ENCODE data around the gene CHRNA4.
"Not testable (repeated sequence)": the region's sequence is repeated elsewhere in the genome, so short reads cannot be mapped to it uniquely, and the experiment has no call there.

Gene CHRNA4

DNA sequence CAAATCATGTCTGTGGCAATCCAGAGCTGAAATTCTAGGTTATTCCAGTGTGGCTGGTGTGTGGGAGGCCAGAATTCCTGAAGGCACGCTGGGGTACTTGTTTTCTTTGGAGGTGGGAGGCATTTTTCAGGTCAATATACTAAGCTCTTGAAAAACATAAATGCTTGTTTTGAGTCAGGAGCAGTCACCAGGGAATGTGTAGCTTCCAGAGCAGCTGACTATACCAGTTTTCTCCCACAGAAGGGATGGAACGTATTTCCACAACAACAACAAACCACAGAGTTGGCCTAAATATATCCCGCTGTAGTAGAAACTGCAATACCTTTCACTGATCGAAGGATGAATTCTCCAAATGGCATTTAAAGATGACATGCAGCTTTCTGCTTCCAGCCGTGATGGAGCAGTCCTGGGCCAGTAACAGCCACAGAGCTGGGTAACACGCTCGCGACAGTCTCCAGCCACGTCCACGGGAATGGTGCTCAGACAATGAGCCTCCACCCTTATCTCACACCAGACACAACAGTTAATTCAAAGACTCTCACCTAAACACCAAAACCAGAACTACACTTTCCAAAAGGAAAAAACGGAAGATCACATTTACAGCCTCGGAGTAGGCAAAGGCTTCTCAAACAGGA lies 23.2 kb downstream of the CHRNA4 start:
- TF ChIP-seq, protein P1, sequence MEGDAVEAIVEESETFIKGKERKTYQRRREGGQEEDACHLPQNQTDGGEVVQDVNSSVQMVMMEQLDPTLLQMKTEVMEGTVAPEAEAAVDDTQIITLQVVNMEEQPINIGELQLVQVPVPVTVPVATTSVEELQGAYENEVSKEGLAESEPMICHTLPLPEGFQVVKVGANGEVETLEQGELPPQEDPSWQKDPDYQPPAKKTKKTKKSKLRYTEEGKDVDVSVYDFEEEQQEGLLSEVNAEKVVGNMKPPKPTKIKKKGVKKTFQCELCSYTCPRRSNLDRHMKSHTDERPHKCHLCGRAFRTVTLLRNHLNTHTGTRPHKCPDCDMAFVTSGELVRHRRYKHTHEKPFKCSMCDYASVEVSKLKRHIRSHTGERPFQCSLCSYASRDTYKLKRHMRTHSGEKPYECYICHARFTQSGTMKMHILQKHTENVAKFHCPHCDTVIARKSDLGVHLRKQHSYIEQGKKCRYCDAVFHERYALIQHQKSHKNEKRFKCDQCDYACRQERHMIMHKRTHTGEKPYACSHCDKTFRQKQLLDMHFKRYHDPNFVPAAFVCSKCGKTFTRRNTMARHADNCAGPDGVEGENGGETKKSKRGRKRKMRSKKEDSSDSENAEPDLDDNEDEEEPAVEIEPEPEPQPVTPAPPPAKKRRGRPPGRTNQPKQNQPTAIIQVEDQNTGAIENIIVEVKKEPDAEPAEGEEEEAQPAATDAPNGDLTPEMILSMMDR (IDR thresholded peaks at IDR 0.05; ENCODE audit: insufficient read depth, missing control alignments) = no peak

DNA sequence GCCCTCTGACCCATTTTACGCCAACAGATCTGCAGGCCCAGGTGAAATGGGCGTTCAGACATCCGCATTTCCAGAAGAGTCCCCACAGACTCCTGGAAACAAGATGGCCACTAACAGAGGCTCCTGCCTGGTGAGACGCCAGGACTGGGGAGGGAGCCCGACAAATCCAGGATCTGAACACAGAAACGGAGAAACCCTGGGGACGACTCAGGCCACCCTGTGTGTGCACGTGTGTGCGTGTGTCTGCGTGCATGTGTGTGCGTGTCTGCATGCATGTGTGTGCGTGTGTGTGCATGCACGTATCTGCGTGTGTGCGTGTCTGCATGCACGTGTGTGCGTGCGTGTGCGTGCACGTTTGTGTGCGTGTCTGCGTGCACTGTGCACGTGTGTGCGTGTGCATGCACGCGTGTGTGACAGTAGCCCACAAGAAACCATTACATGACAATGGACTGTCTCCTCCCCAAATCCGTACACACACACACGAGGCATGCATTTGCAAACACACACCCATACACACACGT lies 24.9 kb downstream of the CHRNA4 start:
- DNase-seq (ENCODE audit: insufficient read length, low spot score) (no peak), FAIRE-seq (no peak)
- TF ChIP-seq, protein P1 (IDR thresholded peaks at IDR 0.05; ENCODE audit: insufficient read depth, missing control alignments) = no peak

More for the DNA sequence above, 23.2 kb downstream of the CHRNA4 start:
- DNase-seq (ENCODE audit: insufficient read length, low spot score) = no peak
- FAIRE-seq = no peak

DNA sequence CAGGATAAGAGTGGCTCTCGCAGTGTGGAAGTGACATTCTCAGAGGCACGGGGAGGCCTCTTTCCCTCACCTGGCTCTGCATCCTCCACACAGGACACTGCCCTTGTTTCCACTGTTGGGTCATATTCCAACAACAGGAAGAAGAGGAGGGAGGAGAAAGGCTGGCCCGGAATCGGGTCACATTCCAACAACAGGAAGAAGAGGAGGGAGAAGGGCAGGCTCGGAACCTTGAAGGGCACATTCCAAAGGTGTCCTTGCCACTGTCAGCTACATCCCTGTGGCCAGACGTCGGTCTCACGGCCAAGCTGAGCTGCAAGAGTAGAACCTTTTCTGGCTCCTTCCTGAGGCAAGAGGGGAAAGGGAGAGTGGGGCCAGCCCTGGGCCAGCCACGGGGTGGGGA lies 25.4 kb downstream of the CHRNA4 start:
- FAIRE-seq = no peak
- TF ChIP-seq, protein P1 (IDR thresholded peaks at IDR 0.05; ENCODE audit: insufficient read depth, missing control alignments) = no peak
- no peak for DNase-seq (ENCODE audit: insufficient read length, low spot score)

DNA sequence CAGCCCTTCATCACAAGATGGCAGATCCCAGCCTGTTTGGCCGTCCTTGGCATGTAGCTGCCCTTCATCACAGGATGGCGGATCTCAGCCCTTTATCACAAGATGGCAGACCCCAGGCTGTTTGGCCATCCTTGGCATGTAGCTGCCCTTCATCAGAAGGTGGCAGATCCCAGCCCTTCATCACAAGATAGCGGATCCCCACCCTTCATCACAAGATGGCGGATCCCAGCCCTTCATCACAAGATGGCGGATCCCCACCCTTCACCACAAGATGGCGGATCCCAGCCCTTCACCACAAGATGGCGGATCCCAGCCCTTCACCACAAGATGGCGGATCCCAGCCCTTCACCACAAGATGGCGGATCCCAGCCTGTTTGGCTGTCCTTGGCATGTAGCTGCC lies 26.1 kb downstream of the CHRNA4 start:
- not testable (repeated sequence) for FAIRE-seq; DNase-seq (ENCODE audit: insufficient read length, low spot score)

DNA sequence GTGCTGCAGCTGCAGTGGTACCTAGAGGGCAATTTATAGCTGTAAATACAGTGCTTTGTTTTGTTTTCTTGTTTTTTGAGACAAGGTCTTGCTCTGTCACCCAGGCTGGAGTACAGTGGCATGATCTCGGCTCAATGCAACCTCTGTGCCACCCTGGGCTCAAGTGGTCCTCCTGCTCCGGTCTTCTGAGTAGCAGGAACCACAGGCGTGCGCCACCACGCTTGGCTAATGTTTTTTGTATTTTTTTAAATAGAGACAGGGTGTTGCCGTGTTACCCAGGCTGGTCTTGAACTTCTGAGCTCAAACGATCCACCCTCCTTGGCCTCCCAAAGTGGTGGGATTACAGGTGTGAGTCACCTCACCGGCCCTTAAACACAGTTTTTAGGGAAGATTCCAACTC lies 26.8 kb downstream of the CHRNA4 start:
- FAIRE-seq (no peak), DNase-seq (ENCODE audit: insufficient read length, low spot score) (no peak)
- TF ChIP-seq, protein P1 (IDR thresholded peaks at IDR 0.05; ENCODE audit: insufficient read depth, missing control alignments) = no peak

DNA sequence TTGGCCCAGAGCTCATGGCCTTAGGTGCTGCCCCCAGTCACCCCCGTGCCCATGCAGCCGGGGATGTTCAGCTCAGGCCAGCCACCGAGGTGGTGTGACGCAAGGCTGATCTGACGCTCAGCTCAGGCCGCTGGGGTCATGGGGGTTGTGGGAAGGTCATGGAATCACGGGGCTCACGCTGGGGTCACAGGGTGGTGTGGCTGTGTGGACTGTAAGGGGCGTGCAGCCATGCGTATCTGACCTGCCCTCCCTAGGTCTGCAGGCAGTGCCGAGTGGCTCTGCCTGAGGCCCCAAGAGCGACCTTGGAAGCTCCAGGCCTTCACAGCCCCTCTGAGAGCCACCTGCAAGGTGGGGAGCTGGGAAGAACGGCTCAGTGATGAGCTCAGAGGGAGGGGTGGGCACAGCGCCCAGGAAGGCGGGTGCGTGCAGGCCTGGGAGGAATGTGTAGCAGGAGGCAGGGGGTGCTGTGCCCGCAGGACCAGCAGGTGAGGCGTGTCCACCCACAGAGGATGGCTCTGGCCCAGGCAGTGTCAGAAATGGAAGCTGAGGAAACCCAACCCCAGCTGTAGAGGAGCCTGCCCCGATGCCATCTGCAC lies 27.8 kb downstream of the CHRNA4 start:
- TF ChIP-seq, protein P1 (IDR thresholded peaks at IDR 0.05; ENCODE audit: insufficient read depth, missing control alignments) = no peak
- no peak for DNase-seq (ENCODE audit: insufficient read length, low spot score)

DNA sequence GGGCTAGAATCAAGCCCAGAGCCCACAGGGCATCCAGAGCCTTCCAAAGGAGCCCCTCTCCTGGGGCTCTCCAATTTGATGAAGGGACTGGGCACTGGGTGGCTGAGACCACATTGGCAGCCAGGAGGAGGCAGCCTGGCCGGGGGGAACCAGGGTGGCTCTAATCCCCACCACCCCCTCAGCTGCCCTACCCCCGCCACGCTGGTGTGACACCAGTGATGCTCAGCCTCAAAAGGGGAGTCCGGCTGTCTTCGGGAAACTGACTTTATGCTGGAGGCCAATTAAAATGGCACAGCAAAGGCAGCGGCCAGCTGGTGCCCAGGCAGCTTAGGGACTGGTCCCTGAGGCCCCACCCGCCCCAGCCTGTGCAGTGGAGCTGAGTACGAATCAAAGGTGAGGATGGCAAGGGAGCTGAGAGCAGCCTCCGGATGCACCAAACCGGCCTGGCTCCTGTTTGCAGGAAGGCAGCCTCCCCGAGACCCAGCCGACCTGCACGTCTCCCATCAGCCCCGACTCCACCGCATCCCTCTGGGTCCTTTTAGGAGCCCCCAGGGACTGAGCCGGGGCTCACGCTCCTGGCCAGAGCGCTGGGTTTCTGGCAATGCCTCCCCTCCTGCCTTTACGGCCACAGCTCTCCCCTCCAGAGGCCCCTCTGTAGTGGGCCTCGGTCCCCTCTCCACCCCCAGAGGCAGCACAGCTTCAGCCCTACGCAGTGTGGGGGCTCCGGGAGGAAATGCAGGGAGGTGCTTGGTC lies 28.5 kb downstream of the CHRNA4 start:
- FAIRE-seq (no peak), DNase-seq (ENCODE audit: insufficient read length, low spot score) (no peak)
- TF ChIP-seq, protein P1 (IDR thresholded peaks at IDR 0.05; ENCODE audit: insufficient read depth, missing control alignments) = no peak

More for the DNA sequence above, 27.8 kb downstream of the CHRNA4 start:
- no peak for FAIRE-seq
